HG03159 (cell line): ENCODE results near the gene SYCP2.

ENCODE experiments used
- ATAC-seq: cut with Tn5 transposase; IDR thresholded peaks from one replicate; pipeline ENCODE4 v1.9.1; 2021; ENCODE audit warnings: mild to moderate bottlenecking, moderate library complexity; ENCODE audit not compliant: unreplicated experiment

SYCP2 gene

GRCh38 chr20:59823491-59824259, 109.8 kb downstream of the SYCP2 start:
- no peak for ATAC-seq

DNA sequence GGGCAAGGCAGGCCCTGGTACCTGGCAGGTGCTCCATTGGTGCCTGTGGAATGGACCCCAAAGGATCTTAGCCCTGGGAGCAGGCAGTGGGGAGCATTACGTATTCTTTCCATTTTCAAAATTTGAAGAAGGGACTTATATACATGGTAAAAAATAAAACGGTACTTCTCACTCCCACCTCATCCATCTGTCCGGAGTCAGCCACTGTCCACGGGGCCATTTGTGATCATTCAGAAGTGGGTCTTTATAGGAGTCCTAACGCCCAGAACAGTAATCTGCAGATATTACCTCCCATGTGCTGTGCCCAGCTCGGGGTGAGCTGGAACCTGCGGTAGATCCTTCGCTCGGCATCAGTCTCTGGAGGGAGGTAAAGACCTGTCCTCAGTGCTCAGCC, 110.4 kb downstream of the SYCP2 start:
- ATAC-seq: no peak

GRCh38 chr20:59822291-59823029, 111.0 kb downstream of the SYCP2 start:
- ATAC-seq: no peak

GRCh38 chr20:59821788-59822187, 111.6 kb downstream of the SYCP2 start:
- ATAC-seq: no peak

DNA sequence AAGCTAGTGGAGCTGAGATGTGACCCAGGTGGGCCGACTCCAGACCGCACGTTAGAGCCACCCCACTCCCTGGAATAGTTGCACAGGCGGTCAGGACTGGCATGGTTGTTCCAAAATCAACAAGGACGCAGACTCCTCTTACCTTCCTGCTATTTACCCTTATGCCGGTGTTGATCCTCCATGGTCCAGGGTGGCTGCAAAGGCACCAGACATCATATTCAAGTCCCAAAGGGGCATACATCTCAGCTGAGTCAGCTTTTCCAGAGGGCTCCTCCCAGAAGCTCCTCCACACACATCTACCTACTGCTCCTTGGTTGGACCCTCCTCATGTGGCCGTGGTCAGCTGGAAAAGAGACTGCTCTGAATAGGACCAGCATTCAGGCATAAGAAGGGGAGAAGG, 112.2 kb downstream of the SYCP2 start:
- no peak for ATAC-seq

GRCh38 chr20:59820204-59821041, 113.0 kb downstream of the SYCP2 start:
- ATAC-seq: no peak

DNA sequence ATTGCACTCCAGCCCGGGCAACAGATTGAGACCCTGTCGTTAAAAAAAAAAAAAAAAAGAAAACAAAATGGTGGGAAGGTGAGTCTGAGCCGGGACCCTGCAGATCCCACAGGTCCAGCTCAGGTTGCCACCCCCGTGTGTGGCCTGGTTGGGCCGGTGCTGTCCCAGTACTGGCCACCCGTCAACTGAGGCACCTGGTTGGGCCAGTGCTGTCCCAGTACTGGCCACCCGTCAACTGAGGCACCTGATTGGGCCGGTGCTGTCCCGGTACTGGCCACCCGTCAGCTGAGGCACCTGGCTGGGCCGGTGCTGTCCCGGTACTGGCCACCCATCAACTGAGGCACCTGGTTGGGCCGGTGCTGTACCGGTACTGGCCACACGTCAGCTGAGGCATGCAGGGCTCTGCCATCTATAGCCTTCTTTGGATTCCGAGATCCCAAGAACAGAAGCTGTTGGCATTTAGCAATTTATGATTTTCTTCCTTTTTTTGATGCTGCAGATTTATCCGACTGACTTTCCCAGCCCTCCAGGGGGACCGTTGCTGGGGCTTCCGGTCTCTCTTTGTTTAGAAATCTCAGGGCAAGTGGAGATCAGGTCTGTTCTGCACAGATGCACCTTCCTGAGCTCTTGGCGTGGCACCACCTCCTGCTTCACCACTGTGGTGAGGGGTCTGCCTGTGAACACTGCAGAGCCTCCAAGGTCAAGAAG, 113.8 kb downstream of the SYCP2 start:
- no peak for ATAC-seq

DNA sequence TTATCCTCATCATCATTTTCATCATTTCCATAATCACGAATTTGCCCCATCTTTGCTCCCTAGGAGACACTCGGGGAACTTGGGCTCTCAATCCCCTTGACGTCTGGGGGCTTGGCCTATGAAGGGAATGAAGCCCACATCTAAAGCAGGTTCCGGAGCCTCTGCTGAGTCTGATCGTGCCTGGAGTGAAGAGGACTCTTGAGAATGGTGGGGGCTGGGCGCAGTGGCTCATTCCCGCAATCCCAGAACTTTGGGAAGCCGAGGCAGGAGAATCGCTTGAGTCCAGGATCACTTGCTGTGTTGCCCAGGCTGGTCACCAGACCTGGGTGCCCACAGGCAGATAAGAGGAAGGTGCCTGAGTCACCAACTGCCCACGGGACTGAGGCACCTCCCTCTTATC, 114.5 kb downstream of the SYCP2 start:
- no peak for ATAC-seq

DNA sequence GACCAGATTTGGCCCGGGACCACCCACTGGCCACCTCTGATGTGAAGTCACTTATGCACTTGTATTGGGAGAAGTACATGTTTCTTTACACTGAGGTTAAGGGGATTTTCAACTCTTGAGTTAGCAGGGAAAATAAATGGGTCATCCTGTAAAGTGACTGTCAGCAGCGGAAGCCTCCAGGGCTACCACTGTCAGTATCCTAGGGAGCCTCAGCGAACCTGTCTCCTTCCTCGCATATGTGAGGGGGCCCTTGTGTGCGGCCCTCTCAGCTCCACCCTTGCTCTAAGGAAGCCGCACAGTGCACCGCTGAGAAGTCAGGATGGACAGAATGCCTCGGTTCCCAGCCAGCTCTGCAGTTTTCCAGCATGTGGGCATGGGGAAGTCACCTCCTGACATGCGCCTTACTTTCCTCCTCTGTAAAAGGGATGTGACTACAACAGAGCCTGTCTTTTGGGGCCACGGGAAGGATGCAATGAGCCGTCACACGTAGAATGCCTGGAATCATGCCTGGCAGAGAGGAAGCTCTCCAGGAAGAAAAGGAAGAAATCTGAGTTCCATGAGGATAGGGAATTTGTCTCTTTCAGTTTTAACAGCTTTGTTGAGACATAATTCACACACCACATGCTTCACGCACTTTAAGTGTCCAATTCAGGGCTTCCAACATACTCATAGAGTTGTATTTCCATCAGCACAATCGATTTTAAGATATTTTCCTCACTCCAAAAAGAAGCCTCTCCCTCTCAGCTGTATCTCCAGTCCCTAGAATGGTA, 115.4 kb downstream of the SYCP2 start:
- ATAC-seq: no peak

DNA sequence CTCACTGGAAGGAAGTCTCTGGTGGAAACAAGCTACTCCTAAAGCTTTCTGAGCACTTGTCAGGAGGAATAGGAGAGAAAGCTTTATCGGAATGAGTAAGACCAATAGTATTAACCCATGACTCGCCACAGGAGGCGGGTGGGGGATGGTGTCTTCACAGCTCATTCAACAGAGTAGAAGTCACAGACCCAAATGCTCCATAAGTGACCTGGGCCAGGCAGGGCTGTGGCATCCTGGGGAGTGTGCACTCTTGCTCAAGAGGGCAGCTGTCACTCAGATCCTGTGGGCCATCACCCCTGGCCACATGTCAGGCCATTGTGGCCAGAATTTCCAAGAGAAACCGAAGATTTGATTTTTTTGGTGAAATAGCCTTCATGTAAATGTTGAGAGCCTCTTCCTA, 116.0 kb downstream of the SYCP2 start:
- no peak for ATAC-seq

DNA sequence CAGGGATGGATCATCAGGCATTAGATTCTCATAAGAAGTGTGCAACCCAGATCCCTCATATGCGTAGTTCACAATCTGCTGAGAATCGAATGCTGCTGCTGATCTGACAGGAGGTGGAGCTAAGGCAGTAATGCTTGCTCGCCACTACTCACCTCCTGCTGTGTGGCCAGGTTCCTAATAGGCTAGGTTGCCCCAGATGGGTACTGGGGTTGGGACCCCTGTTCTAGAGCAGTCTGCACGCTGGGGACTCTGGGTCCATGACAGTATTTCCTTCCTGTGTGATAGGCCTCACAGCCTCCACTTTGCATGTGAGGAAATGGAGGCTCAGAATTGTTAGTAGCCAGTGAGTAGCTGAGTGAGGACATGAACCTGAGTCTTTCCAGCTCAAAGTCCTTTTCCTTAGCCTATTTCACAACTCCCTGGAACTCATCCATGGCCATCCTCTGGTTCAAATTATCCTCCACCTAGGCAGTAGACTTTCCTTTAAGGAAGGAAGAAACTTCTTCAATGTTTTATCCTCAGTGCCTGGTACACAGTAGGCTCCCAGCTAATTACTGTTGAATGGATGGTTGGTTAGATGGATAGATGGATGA, 117.2 kb downstream of the SYCP2 start:
- ATAC-seq: no peak

DNA sequence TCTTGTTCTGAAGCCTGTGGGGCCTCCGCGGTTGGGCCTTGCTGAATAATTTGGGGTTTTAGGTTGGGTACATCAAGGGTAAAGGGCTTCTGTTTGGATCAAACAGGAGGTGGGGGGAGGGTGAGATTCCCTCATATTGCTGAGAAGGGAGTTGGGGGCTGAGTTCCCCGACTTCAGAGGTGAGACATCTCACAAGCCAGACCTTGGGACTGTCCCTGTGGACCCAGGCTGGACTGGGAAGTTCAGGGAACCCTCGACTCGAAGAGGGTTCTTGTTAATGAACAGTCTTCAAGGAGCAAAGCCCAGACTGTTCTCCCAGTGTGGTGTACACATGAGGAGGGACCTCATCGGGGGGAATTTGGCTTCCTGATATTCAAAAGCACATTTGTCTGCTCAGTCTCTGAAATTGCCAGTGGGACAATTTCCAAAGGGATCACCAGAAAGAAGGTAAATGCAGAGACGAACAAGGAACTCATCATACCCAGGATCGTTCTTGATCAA, 118.5 kb downstream of the SYCP2 start:
- no peak for ATAC-seq

DNA sequence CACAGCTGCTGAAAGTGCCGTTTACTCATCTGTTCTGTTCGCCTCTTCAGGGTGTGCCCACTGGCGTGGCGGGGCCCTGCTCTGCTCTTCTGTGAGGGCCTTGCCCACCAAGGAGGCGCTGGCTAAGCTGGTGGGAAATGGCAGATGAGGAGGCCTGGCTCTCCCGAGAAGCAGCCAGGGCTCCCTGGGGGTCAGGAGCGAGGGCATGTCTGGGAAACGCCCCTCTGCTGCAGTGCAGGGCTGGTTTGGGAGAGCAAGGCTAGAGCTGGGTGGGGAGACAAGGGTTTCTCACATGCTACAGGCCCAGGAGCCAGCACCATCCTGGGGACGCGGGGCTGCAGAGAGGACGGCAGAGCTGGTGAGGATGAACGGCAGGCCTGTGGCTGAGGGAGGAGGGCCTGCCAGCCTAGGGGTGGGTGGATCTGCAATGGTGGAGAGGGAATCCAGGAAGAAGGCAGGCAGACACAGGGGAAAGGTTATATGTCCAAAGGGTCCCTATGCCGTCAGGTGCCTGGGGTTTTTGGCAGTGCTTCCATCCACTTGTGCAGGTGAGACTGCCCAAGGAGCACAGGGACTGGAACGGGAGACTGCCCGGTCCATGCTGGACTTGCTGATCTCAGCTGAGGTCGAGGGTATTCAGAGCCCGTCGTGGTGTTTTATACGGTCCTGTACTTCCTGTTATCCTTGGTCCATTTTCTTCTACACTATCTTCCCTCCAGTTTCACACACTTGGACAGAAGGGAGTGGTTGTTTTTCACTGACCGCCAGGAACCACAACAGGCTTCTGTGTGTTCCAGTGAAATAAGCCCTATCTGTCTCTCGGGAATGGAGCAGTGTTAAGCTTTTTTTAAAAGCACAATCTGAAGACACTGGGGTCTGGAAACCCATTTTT, 119.2 kb downstream of the SYCP2 start:
- no peak for ATAC-seq
